Right lobe of liver (tissue), 6 donors: ENCODE measurements around the gene MEIS2. TPM values are rescaled to one million over a fixed set of nuclear protein-coding genes. Genes with fewer than 3 reads are reported as not detected.
A peak's percentile ranks its signal among the peaks of the same experiment; 100 is the strongest.

Source experiments
- ATAC-seq, 4 donors: fragments of 200-7000 bp; cut with Tn5 transposase; one replicate each; pipeline ENCODE4 v1.9.1; 2020; ENCODE audit warnings: mild to moderate bottlenecking in 4 of 4, moderate library complexity in 4 of 4
- DNase-seq, 3 donors: peaks; one replicate each; pipeline ENCODE4 v3.0.0-alpha.2; 2020
- H3K27ac ChIP-seq, 3 donors: fragments of 200-600 bp; one replicate each; pipeline ENCODE4 v1.8.0; 2022
- H3K27me3 ChIP-seq, 2 donors: fragments of 200-600 bp; one replicate each; pipeline ENCODE4 v1.8.0; 2022
- H3K36me3 ChIP-seq, 4 donors: fragments of 200-600 bp; sonication (generic) in 1 of 4; one replicate each; pipeline versions ENCODE4 v1.5.1 to v1.8.0; 2017 to 2022; ENCODE audit warnings: control low read depth in 1 of 4
- H3K4me1 ChIP-seq, 4 donors: fragments of 200-600 bp; sonication (generic) in 1 of 4; one replicate each; pipeline versions ENCODE4 v1.5.1 to v1.8.0; 2017 to 2022; ENCODE audit warnings: control low read depth in 1 of 4
- H3K4me3 ChIP-seq, 3 donors: fragments of 200-600 bp; one replicate each; pipeline ENCODE4 v1.8.0; 2022
- H3K9me3 ChIP-seq, 4 donors: fragments of 200-600 bp; sonication (generic) in 1 of 4; one replicate each; pipeline versions ENCODE4 v1.5.1 to v1.8.0; 2017 to 2022; ENCODE audit warnings: control low read depth in 1 of 4
- POLR2A ChIP-seq: fragments of 450-650 bp; IDR thresholded peaks from one replicate; pipeline ENCODE4 v1.6.1; 2017; ENCODE audit warnings: antibody characterized with exemption, mild to moderate bottlenecking
- WGBS: methylation state at CpG from one replicate; pipeline ENCODE4 v1.1.6; 2018; ENCODE audit warnings: low coverage, low lambda C conversion rate; ENCODE audit not compliant: insufficient coverage; ENCODE audit errors: missing lambda C conversion rate; 5-methylcytosine and 5-hydroxymethylcytosine counted together
- intact Hi-C, 2 donors: fragments of 100-400 bp; cut with DNase I; formaldehyde crosslinking; loops; one replicate each; pipeline versions ENCODE4 v1.11.2 to v1.14.1; 2022
- total RNA-seq, 6 experiments: library from RNA; depleted of rRNA in 2 of 6; stranded (reverse); fragments of >200 nt in 2 of 6; fragmentation: NEBNext Ultra II Directional in 3 of 6; extraction: Animal tissue kit (Norgen Biotek cat#: 25700) in 3 of 6; gene quantifications; one replicate each; pipeline versions ENCODE4 v1.1.0 to v1.2.4, GENCODE V29; 2016 to 2023
- TF ChIP-seq, protein P1 (sequence below), 4 donors: fragments of 200-600 bp in 3 of 4; fragments of 450-650 bp in 1 of 4; IDR thresholded peaks; one replicate each; pipeline versions ENCODE4 v1.5.1 to v1.8.0; 2016 to 2022; ENCODE audit warnings: antibody characterized with exemption in 4 of 4, mild to moderate bottlenecking in 2 of 4
- donor health status: DM: no; HTN: yes; CAD: no.
- donor health status: DM: no; HTN: no; CAD: no.
- donor health status: DM: no; HTN: no; CAD: no.
- donor health status: DM: no; HTN: yes; CAD: no.
- donor health status: DM: no; HTN: yes; CAD: no.

The MEIS2 gene
- total RNA-seq, 6 experiments from 2014 or later, result 6.1 to 18.0 (median 7.9) TPM

DNA sequence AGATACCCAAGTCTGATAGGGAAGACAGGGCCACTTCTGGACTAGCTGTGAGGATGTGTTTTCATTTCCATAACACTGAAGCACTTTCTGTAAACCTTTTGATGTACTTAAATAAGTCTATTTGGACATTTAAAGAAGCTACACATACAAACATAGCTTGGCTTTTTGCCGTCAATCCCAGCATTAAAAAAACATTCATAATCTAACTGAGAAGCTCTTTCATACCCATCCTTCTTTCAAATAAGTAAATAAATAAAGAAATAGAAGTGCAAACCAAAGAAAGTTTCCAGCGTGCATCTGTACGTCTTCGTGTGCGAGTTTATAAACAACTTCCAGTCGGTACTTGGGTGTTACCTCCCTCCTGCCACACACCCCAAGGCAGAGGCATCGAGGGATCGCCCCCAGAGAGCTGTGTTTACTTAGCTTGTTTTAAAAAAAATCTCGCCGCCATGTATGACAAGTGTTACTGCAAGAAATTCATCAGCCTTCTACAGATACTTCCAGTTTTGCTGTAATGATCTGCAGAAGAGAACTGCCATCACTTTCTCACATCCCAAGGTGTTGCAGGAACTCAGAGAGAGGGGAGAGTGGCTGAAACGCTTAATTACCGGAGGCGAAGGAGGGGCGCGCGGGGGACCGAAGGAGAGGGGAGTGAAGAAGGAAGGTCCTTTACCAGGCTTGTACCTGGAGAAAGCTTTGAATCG, 9.0 kb upstream of the MEIS2 start:
- 33% methylated on average over 15 of the region's 18 CpGs for WGBS
- intact Hi-C loops, result loop anchor here in 1 of 2 donors (10.0 kb wide), 1 partner anchor 225 kb away; no protein-coding TSS in a partner anchor
- no peaks in the 10 kb centered on the region for H3K9me3 ChIP-seq
- H3K36me3 ChIP-seq, result no peaks in the 10 kb centered on the region
- peaks cover 0 to 8% (median 0%) of the 10 kb centered on the region in 4 donors for H3K4me1 ChIP-seq
- no peak overlapping the region for H3K27ac ChIP-seq
- H3K4me3 ChIP-seq, result no peak overlapping the region
- DNase-seq (no peak), ATAC-seq (no peak)
- H3K27me3 ChIP-seq, result peaks cover 0 to 10% of the 10 kb centered on the region in 2 donors
- TF ChIP-seq, protein P1, sequence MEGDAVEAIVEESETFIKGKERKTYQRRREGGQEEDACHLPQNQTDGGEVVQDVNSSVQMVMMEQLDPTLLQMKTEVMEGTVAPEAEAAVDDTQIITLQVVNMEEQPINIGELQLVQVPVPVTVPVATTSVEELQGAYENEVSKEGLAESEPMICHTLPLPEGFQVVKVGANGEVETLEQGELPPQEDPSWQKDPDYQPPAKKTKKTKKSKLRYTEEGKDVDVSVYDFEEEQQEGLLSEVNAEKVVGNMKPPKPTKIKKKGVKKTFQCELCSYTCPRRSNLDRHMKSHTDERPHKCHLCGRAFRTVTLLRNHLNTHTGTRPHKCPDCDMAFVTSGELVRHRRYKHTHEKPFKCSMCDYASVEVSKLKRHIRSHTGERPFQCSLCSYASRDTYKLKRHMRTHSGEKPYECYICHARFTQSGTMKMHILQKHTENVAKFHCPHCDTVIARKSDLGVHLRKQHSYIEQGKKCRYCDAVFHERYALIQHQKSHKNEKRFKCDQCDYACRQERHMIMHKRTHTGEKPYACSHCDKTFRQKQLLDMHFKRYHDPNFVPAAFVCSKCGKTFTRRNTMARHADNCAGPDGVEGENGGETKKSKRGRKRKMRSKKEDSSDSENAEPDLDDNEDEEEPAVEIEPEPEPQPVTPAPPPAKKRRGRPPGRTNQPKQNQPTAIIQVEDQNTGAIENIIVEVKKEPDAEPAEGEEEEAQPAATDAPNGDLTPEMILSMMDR (IDR thresholded peaks at IDR 0.05), result no peak
- TF ChIP-seq POLR2A, result no peak

DNA sequence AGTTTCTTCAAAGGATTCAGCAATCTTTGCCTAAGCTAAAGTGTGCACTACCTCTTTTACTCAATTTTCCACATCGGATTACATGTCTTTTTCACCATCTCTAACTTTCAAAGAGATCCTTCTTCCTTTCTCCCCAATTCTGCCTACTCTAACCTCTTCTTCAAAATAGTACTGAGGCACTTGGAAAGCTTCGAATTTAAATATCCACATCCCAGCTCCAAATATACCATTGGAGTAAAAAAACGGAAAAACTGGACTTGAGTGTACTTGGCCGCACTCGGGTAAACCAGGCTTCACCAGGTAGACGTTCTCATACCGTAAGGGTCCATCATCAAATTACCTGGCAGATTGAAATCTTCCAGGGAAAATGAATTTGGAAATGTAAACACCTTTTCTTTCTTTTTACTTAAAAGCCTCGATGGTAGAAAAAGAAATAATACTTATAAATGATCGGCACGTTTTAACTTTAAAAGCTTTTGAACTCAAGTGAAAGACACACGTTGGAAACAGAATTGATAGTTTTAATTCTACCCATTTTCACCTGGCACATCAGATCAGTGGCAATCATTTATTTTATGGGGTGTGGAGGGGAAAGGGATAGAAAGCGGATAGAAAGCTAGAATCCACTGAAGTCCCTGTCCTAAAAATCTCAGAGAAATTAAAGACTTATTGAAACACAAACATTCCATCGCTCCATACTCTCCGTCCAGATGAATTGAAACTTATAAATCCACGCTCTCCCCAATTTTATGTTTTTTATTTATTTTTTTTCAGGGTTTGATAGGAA, 8.2 kb upstream of the MEIS2 start:
- H3K36me3 ChIP-seq, result no peaks in the 10 kb centered on the region
- intact Hi-C loops, result loop anchor here in 1 of 2 donors (10.0 kb wide), 1 partner anchor 224 kb away; no protein-coding TSS in a partner anchor
- no peak overlapping the region for H3K27ac ChIP-seq
- H3K4me1 ChIP-seq, result peaks cover 0 to 8% (median 0%) of the 10 kb centered on the region in 4 donors
- no peak overlapping the region for H3K4me3 ChIP-seq
- TF ChIP-seq, protein P1 (IDR thresholded peaks at IDR 0.05), result no peak
- no peak for TF ChIP-seq POLR2A
- DNase-seq (no peak), ATAC-seq (no peak)
- no peaks in the 10 kb centered on the region for H3K9me3 ChIP-seq
- peaks cover 0 to 14% of the 10 kb centered on the region in 2 donors for H3K27me3 ChIP-seq
- WGBS, result 55% methylated on average over 15 of the region's 15 CpGs

DNA sequence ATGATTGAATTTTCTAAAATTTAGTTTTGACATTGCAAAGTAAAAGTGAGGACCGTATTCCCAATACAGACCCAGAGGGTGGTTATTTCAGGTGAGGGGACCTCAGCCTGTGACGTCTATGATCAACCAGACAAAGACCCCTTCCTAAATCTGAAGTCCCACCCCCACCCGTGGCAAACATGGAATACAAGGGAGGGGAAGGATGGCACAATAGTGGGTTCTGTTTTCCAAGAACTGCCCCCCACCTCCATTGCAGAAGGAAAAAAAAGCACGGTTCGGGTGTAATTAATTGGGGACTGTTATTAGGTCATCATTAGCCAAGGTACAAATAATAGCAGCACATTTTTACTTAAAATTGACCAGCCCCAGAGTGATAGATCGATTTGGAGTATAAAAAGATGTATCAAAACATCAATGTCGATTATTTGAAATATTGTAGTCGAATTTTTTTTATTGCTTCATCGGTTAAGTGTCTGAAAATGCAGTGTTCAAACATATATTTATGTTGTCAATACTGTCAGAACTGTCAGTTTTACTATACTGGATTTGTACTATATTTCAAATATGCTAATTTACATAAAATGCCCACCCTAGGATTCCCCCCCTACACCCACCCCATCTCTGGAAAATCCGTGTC, 7.5 kb upstream of the MEIS2 start:
- 54% methylated on average over 10 of the region's 10 CpGs for WGBS
- Histone ChIP-seq H3K27me3 (peaks cover 0 to 17% of the 10 kb centered on the region in 2 donors), H3K4me3 (no peak overlapping the region), H3K9me3 (no peaks in the 10 kb centered on the region), H3K36me3 (no peaks in the 10 kb centered on the region), H3K4me1 (peaks cover 0 to 8% (median 0%) of the 10 kb centered on the region in 4 donors), H3K27ac (no peak overlapping the region)
- intact Hi-C loops, result loop anchor here in 1 of 2 donors (10.0 kb wide), 1 partner anchor 223 kb away; no protein-coding TSS in a partner anchor
- no peak for TF ChIP-seq POLR2A
- TF ChIP-seq, protein P1 (IDR thresholded peaks at IDR 0.05), result no peak
- ATAC-seq, result no peak
- no peak for DNase-seq

DNA sequence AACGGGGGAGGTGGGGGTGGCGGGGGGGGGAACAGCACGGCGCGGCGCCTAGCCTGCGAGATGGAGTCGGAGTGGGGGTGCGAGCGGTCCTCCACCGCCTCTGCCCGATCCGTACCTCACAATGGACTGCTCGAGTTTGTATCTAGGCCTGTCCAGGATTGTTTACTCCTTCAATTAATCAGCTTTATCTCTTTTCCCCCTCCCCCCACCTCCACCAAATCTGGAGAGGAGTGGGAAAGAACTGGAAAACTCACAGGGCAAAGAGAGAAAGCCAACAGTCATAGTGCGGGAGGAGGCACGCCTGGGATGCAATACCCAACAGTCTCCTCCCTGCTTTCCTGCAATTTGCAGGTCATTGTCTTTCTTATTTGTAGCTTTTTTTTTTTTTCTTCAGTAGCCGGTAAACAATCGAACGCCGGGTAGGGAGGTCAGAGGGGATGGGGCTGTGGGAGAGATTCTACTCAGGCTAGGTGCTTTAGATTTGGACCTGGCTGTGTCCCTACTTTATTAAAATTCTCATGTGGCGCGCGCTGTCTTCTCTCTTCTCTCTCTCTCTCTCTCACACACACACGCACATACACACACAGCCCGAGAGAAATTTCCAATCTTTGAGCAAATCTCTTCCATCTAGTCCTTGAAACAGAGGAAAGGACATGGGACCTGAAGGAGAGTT, 6.9 kb upstream of the MEIS2 start:
- intact Hi-C loops, result loop anchor here in 1 of 2 donors (10.0 kb wide), 1 partner anchor 222 kb away; no protein-coding TSS in a partner anchor
- H3K27ac ChIP-seq, result no peak overlapping the region
- peaks cover 0 to 17% of the 10 kb centered on the region in 2 donors for H3K27me3 ChIP-seq
- ATAC-seq (peak in 1 of 4 donors; percentile 11), DNase-seq (no peak)
- no peak overlapping the region for H3K4me3 ChIP-seq
- peaks cover 0 to 8% (median 0%) of the 10 kb centered on the region in 4 donors for H3K4me1 ChIP-seq
- TF ChIP-seq, protein P1 (IDR thresholded peaks at IDR 0.05), result no peak
- no peak for TF ChIP-seq POLR2A
- 37% methylated on average over 17 of the region's 25 CpGs for WGBS
- H3K9me3 ChIP-seq, result no peaks in the 10 kb centered on the region
- no peaks in the 10 kb centered on the region for H3K36me3 ChIP-seq
